Measurements from ENCODE around the gene NFIA. TPM values are rescaled to one million over a fixed set of nuclear protein-coding genes. Genes with fewer than 3 reads are reported as not detected.

Gene NFIA
- total and polyA plus RNA-seq, 10 of the 15 experiments (the other 5 are each of a cell fraction or from before 2014, with no cell fraction given) = 0.10 to 0.16 TPM; not detected in 8

DNA sequence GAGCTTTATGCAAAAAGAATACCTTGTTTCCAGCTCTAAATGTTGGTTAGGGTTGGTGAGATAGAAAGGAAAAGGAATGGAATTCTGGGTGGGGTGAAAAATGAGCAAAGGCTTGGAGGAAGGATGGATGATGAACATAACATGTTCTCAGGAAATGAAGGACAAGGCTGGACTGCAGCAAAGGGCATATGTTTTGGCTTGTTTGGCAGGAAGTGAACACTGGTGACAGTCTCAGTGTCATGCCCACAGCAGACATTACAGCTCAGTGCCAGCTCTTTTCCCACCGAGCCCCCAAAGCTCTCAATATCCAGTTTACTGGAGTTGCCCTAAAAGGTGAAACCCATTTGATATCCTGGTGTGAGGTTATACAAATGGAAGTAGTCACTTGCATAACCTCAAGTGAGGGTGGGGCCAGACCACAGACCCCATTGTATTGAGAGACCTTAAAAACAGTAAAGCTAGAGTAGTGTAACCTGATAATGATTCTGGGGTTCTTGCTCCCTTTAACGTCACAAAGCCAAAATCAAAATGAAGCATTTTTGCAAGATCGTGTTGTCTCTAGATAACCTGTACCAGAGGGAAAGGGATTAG is 270.6 kb downstream of the NFIA start (continued):
- TF ChIP-seq ZNF687 (IDR thresholded peaks at IDR 0.05) (no peak), SREBF2 (IDR thresholded peaks at IDR 0.05; ENCODE audit: low read length) (no peak), POLR2A (IDR thresholded peaks at IDR 0.05; ENCODE audit: low read depth, low read length) (no peak), KAT2A (conservative IDR thresholded peaks at IDR 0.05; ENCODE audit: control insufficient read depth, low read depth, low read length) (no peak), JUNB (IDR thresholded peaks at IDR 0.05) (no peak), TAF1 (IDR thresholded peaks at IDR 0.05; ENCODE audit: borderline replicate concordance, low read depth, low read length) (no peak)
- TF ChIP-seq, protein P1, sequence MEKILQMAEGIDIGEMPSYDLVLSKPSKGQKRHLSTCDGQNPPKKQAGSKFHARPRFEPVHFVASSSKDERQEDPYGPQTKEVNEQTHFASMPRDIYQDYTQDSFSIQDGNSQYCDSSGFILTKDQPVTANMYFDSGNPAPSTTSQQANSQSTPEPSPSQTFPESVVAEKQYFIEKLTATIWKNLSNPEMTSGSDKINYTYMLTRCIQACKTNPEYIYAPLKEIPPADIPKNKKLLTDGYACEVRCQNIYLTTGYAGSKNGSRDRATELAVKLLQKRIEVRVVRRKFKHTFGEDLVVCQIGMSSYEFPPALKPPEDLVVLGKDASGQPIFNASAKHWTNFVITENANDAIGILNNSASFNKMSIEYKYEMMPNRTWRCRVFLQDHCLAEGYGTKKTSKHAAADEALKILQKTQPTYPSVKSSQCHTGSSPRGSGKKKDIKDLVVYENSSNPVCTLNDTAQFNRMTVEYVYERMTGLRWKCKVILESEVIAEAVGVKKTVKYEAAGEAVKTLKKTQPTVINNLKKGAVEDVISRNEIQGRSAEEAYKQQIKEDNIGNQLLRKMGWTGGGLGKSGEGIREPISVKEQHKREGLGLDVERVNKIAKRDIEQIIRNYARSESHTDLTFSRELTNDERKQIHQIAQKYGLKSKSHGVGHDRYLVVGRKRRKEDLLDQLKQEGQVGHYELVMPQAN (conservative IDR thresholded peaks at IDR 0.05) = no peak

Data from GM12878 (cell line).